ENCODE measurements around the gene GHR.

GHR gene

GRCh38 chr5:42641336-42642005 is 218.2 kb downstream of the GHR start:
- H3K4me3 ChIP-seq (ENCODE audit: low read depth, low read length): no peak overlapping the region
- TF ChIP-seq CTCF (conservative IDR thresholded peaks at IDR 0.05; ENCODE audit: low read depth, low read length): no peak
- DNase-seq (ENCODE audit: low read depth): no peak

GRCh38 chr5:42642006-42642405 is 218.8 kb downstream of the GHR start:
- H3K4me3 ChIP-seq (ENCODE audit: low read depth, low read length): no peak overlapping the region
- no peak for TF ChIP-seq CTCF (conservative IDR thresholded peaks at IDR 0.05; ENCODE audit: low read depth, low read length)
- DNase-seq (ENCODE audit: low read depth): no peak

GRCh38 chr5:42643360-42643759 is 220.1 kb downstream of the GHR start:
- TF ChIP-seq CTCF (conservative IDR thresholded peaks at IDR 0.05; ENCODE audit: low read depth, low read length): no peak
- DNase-seq (ENCODE audit: low read depth): no peak
- H3K4me3 ChIP-seq (ENCODE audit: low read depth, low read length): no peak overlapping the region

GRCh38 chr5:42645138-42645537 is 221.9 kb downstream of the GHR start:
- no peak for TF ChIP-seq CTCF (conservative IDR thresholded peaks at IDR 0.05; ENCODE audit: low read depth, low read length)
- no peak for DNase-seq (ENCODE audit: low read depth)
- no peak overlapping the region for H3K4me3 ChIP-seq (ENCODE audit: low read depth, low read length)

- no peak for DNase-seq (ENCODE audit: low read depth)
- no peak overlapping the region for H3K4me3 ChIP-seq (ENCODE audit: low read depth, low read length)
- TF ChIP-seq CTCF (conservative IDR thresholded peaks at IDR 0.05; ENCODE audit: low read depth, low read length): no peak
Measured at GRCh38 chr5:42648036-42648435, 224.8 kb downstream of the GHR start.

GRCh38 chr5:42648915-42649314 is 225.7 kb downstream of the GHR start:
- no peak overlapping the region for H3K4me3 ChIP-seq (ENCODE audit: low read depth, low read length)
- no peak for DNase-seq (ENCODE audit: low read depth)
- TF ChIP-seq CTCF (conservative IDR thresholded peaks at IDR 0.05; ENCODE audit: low read depth, low read length): no peak

- DNase-seq (ENCODE audit: low read depth): no peak
- no peak for TF ChIP-seq CTCF (conservative IDR thresholded peaks at IDR 0.05; ENCODE audit: low read depth, low read length)
- no peak overlapping the region for H3K4me3 ChIP-seq (ENCODE audit: low read depth, low read length)
Measured at GRCh38 chr5:42650084-42650483, 226.8 kb downstream of the GHR start.

Measured in choroid plexus epithelial cell (primary cell).